Kidney (tissue), 14 donors: ENCODE data around the gene EYA4. TPM values are rescaled to one million over a fixed set of nuclear protein-coding genes. Genes with fewer than 3 reads are reported as not detected.

ENCODE experiments used
- DNase-seq, 5 donors: peaks; one replicate each; pipeline ENCODE4 v3.0.0-alpha.2; 2013 to 2020
- FAIRE-seq: peaks from 2 replicates; lab custom pipeline; 2012; peaks lifted over from hg19 to GRCh38; lab: Jason Lieb, UNC
- H3K27ac ChIP-seq, 2 donors: one replicate each; pipeline ENCODE4 v1.7.0; 2013; ENCODE audit warnings: low read depth in 2 of 2, low read length in 2 of 2, inconsistent platforms in 1 of 2
- H3K27me3 ChIP-seq: one replicate; pipeline ENCODE4 v1.7.1; 2013; ENCODE audit warnings: low read length, inconsistent platforms; ENCODE audit not compliant: control insufficient read depth, insufficient read depth
- H3K36me3 ChIP-seq, 3 donors: one replicate each; pipeline versions ENCODE4 v1.7.0 to v1.7.1; 2013; ENCODE audit warnings: low read length in 3 of 3, control low read depth in 1 of 3, inconsistent platforms in 1 of 3; ENCODE audit not compliant: insufficient read depth in 3 of 3, control insufficient read depth in 2 of 3
- H3K4me1 ChIP-seq, 3 donors: one replicate each; pipeline versions ENCODE4 v1.7.0 to v1.7.1; 2013; ENCODE audit warnings: low read length in 3 of 3, inconsistent platforms in 1 of 3, low read depth in 1 of 3; ENCODE audit not compliant: control insufficient read depth in 2 of 3, insufficient read depth in 2 of 3
- H3K4me3 ChIP-seq, 3 donors: one replicate each; pipeline versions ENCODE4 v1.7.0 to v1.8.1; 2013; ENCODE audit warnings: low read length in 3 of 3, control low read depth in 1 of 3, inconsistent platforms in 1 of 3
- H3K9ac ChIP-seq, 3 donors: one replicate each; pipeline versions ENCODE4 v1.7.0 to v1.7.1; 2013; ENCODE audit warnings: low read length in 3 of 3, control low read depth in 1 of 3, inconsistent platforms in 1 of 3
- H3K9me3 ChIP-seq, 3 donors: one replicate each; pipeline versions ENCODE4 v1.7.0 to v1.7.1; 2013; ENCODE audit warnings: low read length in 3 of 3, control low read depth in 1 of 3, inconsistent platforms in 1 of 3; ENCODE audit not compliant: control insufficient read depth in 2 of 3, insufficient read depth in 1 of 3
- CTCF ChIP-seq: IDR thresholded peaks from 3 replicates; pipeline ENCODE4 v1.5.1; 2012; ENCODE audit warnings: mild to moderate bottlenecking, moderate library complexity, borderline replicate concordance; ENCODE audit not compliant: insufficient read depth; ENCODE audit errors: extremely low read depth
- intact Hi-C: fragments of 100-400 bp; cut with DNase I; formaldehyde crosslinking; loops from one replicate; pipeline ENCODE4 v1.11.1; 2022
- polyA plus RNA-seq: library from polyadenylated mRNA; stranded (reverse); fragments of 350-450 nt; fragmentation: Illumina TruSeq; extraction: RNeasy Lipid Tissue Mini Kit (QIAGEN cat#74804); gene quantifications from one replicate; pipeline ENCODE4 v1.2.3, GENCODE V29; 2014; ENCODE audit warnings: low read depth, low replicate concordance; ENCODE audit not compliant: insufficient read depth
- total RNA-seq: library from RNA; stranded (reverse); fragmentation: NEBNext Ultra II Directional; extraction: Animal tissue kit (Norgen Biotek cat#: 25700); gene quantifications from one replicate; pipeline ENCODE4 v1.2.1, GENCODE V29; 2021
- donor health status: control.
- donor health status: control.
- donor health status: control.
- donor health status: control.
- donor health status: control.
- donor health status: DM: yes; HTN: yes; CAD: no.
- donor health status: Normal renal cell carcinoma (clear cell type).

Gene EYA4
- total and polyA plus RNA-seq, 2 donors from 2014 or later, result 0.99 to 5.0 TPM

- H3K4me3 ChIP-seq, result no peak overlapping the region
- H3K27me3 ChIP-seq, result no peaks in the 10 kb centered on the region
- H3K9ac ChIP-seq, result no peak overlapping the region
- peak in 1 of 5 donors; percentile 39 for DNase-seq
- intact Hi-C loops, result no loop called here
- H3K36me3 ChIP-seq, result no peaks in the 10 kb centered on the region
- no peak for TF ChIP-seq CTCF
- no peaks in the 10 kb centered on the region for H3K9me3 ChIP-seq
- no peak for FAIRE-seq
- no peaks in the 10 kb centered on the region for H3K4me1 ChIP-seq
- H3K27ac ChIP-seq, result no peak overlapping the region
Observed at GRCh38 chr6:133306931-133307330, 65.8 kb downstream of the EYA4 start.

GRCh38 chr6:133309579-133309978, 68.4 kb downstream of the EYA4 start:
- no peaks in the 10 kb centered on the region for H3K9me3 ChIP-seq
- no peak overlapping the region for H3K4me3 ChIP-seq
- intact Hi-C loops, result no loop called here
- no peaks in the 10 kb centered on the region for H3K36me3 ChIP-seq
- FAIRE-seq (no peak), DNase-seq (no peak)
- TF ChIP-seq CTCF, result no peak
- no peak overlapping the region for H3K27ac ChIP-seq
- H3K9ac ChIP-seq, result no peak overlapping the region
- no peaks in the 10 kb centered on the region for H3K4me1 ChIP-seq
- H3K27me3 ChIP-seq, result no peaks in the 10 kb centered on the region

GRCh38 chr6:133312006-133312405, 70.8 kb downstream of the EYA4 start:
- H3K4me1 ChIP-seq, result no peaks in the 10 kb centered on the region
- intact Hi-C loops, result no loop called here
- no peak for FAIRE-seq
- no peak overlapping the region for H3K4me3 ChIP-seq
- H3K9me3 ChIP-seq, result no peaks in the 10 kb centered on the region
- H3K36me3 ChIP-seq, result no peaks in the 10 kb centered on the region
- H3K9ac ChIP-seq, result no peak overlapping the region
- H3K27me3 ChIP-seq, result no peaks in the 10 kb centered on the region
- H3K27ac ChIP-seq, result no peak overlapping the region
- no peak for DNase-seq
- TF ChIP-seq CTCF, result no peak

GRCh38 chr6:133313068-133313467, 71.9 kb downstream of the EYA4 start:
- Histone ChIP-seq H3K27me3 (no peaks in the 10 kb centered on the region), H3K4me3 (no peak overlapping the region), H3K27ac (no peak overlapping the region), H3K4me1 (no peaks in the 10 kb centered on the region), H3K36me3 (no peaks in the 10 kb centered on the region), H3K9ac (no peak overlapping the region), H3K9me3 (no peaks in the 10 kb centered on the region)
- no peak for FAIRE-seq
- intact Hi-C loops, result no loop called here
- TF ChIP-seq CTCF, result no peak
- no peak for DNase-seq
